Fibroblast of peridontal ligament (primary cell): ENCODE results near the gene CREB5.

Experiments
- DNase-seq: peaks from one replicate; pipeline ENCODE4 v3.0.0-alpha.2; 2010; ENCODE audit errors: extremely low read depth

CREB5 gene

DNA sequence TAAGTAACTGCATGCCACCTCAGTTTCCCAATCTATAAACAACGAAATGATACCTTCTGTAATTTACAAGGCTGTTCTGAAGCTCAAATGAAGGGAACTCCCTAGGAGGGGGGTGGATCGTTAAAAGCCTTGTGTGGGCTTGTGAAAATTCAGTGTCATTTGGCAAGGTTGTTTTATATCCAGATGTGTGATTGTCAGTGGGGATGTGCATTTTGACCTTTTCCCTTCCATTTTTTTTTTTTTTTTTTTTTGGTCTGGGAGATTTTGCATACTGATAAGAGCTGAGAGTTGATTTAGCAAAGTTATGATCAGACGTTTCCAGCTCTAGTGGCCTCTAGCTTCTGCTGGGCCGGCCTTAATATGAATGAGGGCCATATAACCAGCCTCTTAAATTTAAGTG, 22.8 kb downstream of the CREB5 start:
- DNase-seq, result no peak

GRCh38 chr7:28435732-28436378, 23.5 kb downstream of the CREB5 start:
- no peak for DNase-seq

DNA sequence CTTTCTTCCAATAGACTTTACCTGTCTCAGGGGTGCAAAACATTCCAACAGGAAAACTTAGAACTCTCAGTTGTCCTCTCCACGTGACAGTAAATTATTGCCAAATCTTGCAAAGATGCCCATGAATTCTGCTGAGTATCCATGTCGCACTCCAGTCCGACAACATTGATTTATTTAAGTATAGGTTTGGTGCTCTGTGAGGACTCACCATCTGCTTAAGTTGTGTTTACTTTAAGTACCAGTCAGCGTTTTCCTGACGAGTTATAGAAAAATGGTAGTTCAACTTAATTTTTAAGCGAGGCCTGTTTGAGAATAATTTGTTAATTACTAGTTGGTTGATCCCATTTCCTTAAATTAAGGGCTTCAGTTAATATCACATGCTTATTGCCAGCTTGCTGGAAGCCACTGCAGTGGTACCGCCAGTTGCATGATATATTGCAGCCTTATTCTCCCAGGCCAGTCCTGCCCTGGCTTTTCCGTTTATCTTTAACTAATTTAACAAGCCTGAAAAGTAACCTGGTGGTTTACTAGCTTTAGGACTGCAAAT, 27.8 kb downstream of the CREB5 start:
- DNase-seq, result no peak

- DNase-seq, result no peak
Measured at GRCh38 chr7:28442540-28443420, 30.5 kb downstream of the CREB5 start.

- DNase-seq, result no peak
Measured at GRCh38 chr7:28446131-28446530, 33.8 kb downstream of the CREB5 start.

DNA sequence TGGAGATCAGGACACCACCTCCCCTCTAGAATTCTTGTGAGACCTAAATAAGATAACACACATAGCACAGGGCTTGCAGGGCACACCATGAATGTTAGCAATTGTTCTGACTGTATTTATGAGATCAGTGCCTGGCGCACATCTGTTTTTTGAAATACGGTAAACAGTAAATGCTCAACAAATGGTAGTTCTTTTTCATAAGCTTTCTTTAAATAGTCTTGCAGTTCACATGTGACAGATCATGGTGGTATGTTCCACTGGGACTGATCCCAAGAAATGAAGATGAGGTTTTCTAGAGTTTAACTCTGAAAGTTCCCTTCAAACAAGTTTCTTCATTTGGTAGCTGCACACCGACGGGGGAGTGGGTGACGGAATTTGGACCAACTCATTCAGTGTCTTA, 34.8 kb downstream of the CREB5 start:
- DNase-seq, result no peak

DNA sequence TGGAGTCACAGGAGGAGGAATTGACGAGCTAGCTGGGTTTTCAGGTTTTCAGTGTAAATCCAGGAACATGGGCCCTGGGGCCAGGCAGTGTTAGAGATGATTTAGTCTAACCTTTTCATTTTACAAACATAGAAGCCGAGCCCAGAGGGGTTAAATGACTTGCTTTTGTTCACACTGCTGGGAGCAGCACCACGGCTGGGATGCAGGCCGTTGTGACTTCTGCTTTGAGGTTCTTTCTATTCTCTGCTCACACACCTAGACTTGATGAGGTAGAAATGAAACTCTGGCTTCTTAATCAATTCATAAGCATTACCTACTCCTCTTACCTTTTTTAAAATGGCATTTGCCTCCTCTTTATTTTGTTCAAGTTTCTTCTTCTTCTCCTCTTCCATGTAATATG, 36.4 kb downstream of the CREB5 start:
- DNase-seq, result no peak

DNA sequence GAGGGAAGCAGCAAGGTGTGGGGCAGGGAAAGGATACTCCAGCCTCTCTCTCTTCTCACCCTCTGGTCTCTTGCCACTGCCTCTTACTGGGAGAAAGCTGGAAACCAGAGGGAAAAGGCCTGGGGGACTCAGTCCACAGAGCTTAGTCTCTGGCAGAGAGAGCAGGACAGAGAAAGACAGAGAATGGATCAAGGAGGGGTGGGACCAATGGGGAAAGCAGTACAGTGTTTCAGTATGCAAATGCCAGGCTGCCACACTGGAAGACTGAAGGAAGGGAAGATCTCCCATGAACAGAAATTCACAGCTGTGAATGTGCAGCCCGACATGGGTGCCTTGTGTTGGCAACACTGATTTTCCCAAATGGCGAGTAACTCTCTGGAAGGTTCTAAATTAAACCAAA, 40.4 kb downstream of the CREB5 start:
- no peak for DNase-seq

GRCh38 chr7:28455486-28455885, 43.2 kb downstream of the CREB5 start:
- DNase-seq, result no peak

- DNase-seq, result no peak
Measured at GRCh38 chr7:28456044-28456443, 43.7 kb downstream of the CREB5 start.

DNA sequence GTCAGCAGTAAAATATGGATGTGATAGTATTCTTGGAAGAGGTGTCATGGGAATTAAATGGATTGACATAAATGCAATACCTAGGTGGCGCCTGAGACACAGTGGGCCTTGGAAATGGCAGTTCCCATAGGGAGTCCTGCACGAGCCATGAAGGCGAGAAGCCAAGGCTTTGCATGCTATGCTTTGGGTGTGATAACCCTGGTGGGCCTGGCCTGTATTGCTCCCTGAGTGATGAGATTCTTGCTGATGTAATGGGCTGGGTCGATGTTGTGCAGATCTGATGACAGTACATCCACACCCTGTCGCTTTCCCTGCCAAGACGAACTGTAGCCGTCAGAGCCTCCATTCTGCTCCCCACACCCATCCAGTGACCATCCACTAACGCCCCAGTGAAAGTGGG, 46.4 kb downstream of the CREB5 start:
- no peak for DNase-seq

GRCh38 chr7:28459306-28459705, 47.0 kb downstream of the CREB5 start:
- DNase-seq, result no peak

DNA sequence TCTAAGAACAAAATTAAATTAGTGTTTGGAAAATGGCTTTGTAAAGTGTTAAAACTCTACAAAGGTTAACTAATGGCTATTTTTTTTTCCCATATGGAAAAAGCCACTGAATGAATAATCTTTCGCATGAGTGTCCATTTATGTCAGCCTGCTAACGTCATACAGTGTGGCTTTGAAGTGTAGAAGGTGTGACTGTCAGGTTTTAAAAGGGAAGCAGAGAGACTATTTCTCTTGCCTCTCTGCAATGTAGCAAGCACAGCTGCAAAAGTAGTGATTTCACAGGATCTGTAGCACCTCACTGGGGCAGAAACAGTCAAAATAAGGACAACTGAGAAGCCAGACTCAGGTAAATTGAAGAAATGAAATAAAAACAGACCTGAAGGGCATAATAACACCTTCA, 53.4 kb downstream of the CREB5 start:
- no peak for DNase-seq

- no peak for DNase-seq
Measured at GRCh38 chr7:28466341-28466740, 54.0 kb downstream of the CREB5 start.

DNA sequence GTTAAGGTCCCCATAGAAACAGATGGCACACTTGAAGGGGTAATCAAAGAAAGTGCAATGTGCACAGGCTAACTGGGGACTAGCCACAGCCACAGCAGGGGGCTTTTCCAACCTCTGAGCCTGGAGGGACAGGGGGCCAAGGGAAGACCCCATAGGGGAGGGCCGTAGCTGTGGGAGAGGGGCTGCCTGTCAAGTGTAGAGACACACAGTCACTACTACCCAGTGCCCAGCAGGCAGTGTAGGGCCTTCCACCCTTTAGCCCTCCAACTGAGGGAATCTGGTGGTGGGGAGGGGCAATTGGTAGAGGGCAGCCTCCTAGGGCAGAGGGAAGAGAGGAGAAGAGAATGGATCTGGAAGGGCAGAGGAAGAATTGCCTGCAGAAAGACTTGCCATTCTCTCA, 54.6 kb downstream of the CREB5 start:
- DNase-seq, result no peak

DNA sequence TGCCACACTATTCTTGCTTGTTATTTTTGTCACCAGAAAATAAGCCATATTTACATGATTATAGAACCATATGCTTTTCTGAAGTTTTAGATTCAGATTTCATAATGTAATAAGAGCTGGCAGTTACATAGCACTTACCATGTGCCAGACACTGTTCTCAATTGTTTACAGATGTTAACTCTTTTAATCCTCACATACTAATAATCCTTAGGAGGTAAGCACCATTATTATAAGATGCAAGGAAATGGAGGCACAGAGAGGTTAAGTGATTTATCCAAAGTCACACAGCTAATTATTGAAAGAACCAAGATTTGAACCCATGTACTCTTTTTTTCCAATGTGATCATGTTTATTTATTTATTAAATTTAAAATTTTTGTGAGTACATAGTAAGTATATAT, 57.2 kb downstream of the CREB5 start:
- no peak for DNase-seq

DNA sequence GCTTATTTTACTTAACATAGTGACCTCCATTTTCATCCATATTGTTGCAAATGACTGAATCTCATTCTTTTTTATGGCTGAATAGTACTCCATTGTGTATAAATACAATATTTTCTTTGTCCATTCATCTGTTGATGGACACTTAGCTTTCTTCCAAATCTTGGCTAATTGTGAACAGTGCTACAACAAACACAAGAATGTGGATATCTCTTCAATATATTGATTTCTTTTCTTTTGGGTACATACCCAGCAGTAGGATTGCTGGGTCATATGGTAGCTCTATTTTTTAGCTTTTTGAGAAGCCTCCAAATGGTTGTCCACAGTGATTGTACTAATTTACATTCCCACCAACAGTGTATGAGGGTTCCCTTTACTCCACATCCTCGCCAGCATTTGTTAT, 58.0 kb downstream of the CREB5 start:
- no peak for DNase-seq

DNA sequence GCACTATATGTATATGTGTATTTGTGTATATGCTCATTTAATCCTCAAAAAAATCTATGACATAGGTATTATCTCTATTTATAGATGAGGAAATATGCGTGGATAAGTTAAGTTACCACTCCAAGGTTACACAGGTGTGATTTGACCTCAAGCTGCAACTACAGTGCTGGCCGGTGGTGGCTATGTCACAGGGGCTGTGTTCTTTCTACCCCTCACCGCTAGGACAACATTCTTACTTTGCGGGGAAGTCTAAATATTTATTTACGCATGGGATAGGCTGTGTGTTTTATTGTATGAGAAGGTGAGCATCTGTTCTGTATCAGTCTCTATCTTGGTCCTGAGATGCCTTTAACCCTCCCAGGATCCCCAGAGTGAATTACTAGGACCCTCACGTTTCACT, 60.0 kb downstream of the CREB5 start:
- no peak for DNase-seq

DNA sequence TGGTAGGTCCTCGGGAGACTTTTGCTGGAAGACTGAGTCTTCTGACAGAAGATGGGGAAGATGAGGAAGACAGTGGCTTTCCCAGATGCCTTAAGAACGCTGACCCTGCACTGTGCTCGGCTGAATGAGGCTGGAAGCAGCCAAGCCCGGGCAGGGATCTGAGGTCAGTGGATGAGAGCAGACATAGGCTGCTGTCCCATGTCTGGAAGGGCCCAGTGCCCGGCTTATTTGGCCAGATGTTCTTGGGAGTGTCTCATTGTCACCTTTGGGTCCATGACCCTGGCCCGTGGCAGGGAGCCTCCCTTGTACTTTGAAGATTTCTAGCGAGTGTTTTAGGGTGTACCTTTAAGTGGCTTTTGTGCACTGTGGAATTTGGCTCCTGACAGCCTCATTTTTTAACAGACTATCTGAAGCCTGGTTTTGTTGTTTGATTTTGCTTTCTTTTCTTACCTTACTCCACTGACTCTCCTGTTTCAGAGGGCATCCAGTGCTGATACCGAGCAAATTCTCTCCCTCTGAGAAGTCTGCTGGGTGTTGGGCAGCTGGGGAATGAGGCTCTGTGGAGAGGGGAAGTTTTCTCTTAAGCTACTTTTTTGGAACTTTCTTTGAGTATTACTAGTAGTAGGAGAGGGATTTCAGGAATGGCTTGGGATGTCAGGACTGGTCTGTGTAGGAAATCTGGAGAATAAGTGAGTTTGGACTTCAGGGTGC, 61.4 kb downstream of the CREB5 start:
- DNase-seq, result no peak

- DNase-seq, result no peak
Measured at GRCh38 chr7:28474282-28474638, 61.9 kb downstream of the CREB5 start.

GRCh38 chr7:28474640-28475039, 62.3 kb downstream of the CREB5 start:
- no peak for DNase-seq

DNA sequence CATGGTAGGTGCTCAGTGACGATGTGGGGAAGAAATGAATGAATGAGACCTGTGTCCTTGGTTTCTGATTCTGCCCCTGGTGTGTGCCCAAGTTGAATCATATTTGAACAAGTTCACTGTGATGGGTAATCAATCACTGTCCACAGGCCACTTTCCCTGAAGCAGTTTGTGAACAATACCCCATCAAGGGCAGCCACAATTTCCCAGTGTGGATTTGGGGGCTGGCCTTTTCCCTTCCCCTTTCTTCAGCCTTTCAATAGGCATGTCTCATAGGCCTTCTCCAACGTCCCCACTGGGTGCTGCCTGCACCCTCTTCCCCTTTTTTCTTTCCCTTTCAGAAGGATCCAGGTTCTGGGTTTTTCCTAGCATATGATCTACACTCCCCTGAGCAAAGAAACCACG, 64.7 kb downstream of the CREB5 start:
- DNase-seq, result no peak

DNA sequence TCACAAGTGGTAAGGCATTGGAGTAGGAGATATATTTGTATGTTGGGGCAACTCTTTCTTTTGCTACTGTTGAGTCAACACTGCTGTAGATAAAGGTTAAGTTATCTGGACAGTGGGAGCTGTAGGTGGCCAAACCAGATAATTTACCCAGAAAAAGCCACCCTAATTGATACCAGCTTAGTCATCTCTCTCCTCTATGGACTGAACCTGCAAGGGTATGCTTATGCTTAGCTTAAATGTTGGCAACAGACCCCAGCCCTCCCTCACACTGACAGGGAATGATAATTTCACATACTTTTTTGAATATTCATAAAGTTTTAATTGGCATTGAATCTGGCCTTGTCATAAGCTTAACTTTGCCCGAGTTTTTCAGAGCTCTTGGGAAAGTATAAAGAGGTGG, 66.3 kb downstream of the CREB5 start:
- DNase-seq, result no peak
